Esophagus squamous epithelium (tissue), 5 donors: Measurements from ENCODE around the gene MYO18B. TPM values are rescaled to one million over a fixed set of nuclear protein-coding genes. Genes with fewer than 3 reads are reported as not detected.

Experiments used
- DNase-seq: peaks from one replicate; lab custom pipeline; 2025; lab: John Stamatoyannopoulos, UW
- H3K27ac ChIP-seq, 4 donors: fragments of 200-600 bp; sonication (generic); one replicate each; pipeline ENCODE4 v1.5.1; 2016 to 2019; ENCODE audit warnings: mild to moderate bottlenecking in 1 of 4
- H3K27me3 ChIP-seq, 4 donors: fragments of 200-600 bp; sonication (generic); 1 replicate in 3 of 4; 2 replicates in 1 of 4; pipeline versions ENCODE4 v1.5.1 to v1.6.0; 2017 to 2021; ENCODE audit warnings: antibody characterized with exemption in 1 of 4
- H3K36me3 ChIP-seq, 3 donors: fragments of 200-600 bp; sonication (generic); one replicate each; pipeline ENCODE4 v1.5.1; 2016 to 2019
- H3K4me1 ChIP-seq, 3 donors: fragments of 200-600 bp; sonication (generic); one replicate each; pipeline ENCODE4 v1.5.1; 2017 to 2019
- H3K4me3 ChIP-seq, 4 donors: fragments of 200-600 bp; sonication (generic); 1 replicate in 3 of 4; 2 replicates in 1 of 4; pipeline ENCODE4 v1.5.1; 2016 to 2019; ENCODE audit warnings: mild to moderate bottlenecking in 2 of 4, moderate library complexity in 1 of 4
- H3K9me3 ChIP-seq, 3 donors: fragments of 200-600 bp; sonication (generic); one replicate each; pipeline ENCODE4 v1.5.1; 2016 to 2019
- CTCF ChIP-seq, 6 experiments: fragments of 450-650 bp in 4 of 6; fragments of 200-600 bp in 2 of 6; sonication (generic) in 2 of 6; IDR thresholded peaks; one replicate each; pipeline ENCODE4 v1.5.1; 2016 to 2019; ENCODE audit warnings: antibody characterized with exemption in 6 of 6, mild to moderate bottlenecking in 4 of 6, moderate library complexity in 4 of 6
- POLR2A ChIP-seq, 4 donors: fragments of 450-650 bp; IDR thresholded peaks; one replicate each; pipeline ENCODE4 v1.6.1; 2017; ENCODE audit warnings: antibody characterized with exemption in 4 of 4, mild to moderate bottlenecking in 4 of 4, moderate library complexity in 3 of 4
- WGBS, 2 donors: methylation state at CpG; one replicate each; pipeline ENCODE4 v1.1.5; 2018; 5-methylcytosine and 5-hydroxymethylcytosine counted together
- intact Hi-C: fragments of 100-400 bp; cut with DNase I; formaldehyde crosslinking; loops from one replicate; pipeline ENCODE4 v1.15.0; 2022
- total RNA-seq, 4 donors: library from RNA; depleted of rRNA; stranded (reverse); fragments of >200 nt; gene quantifications; one replicate each; pipeline ENCODE4 v1.1.0, GENCODE V29; 2016
- donor health status: DM: yes; HTN: yes; CAD: no.

Gene MYO18B
- total RNA-seq, 4 donors from 2014 or later, result 0.06 to 2.5 (median 0.17) TPM

GRCh38 chr22:25698978-25699377 is 43.0 kb upstream of the MYO18B start:
- H3K27ac ChIP-seq, result no peak overlapping the region

GRCh38 chr22:25701056-25701780 is 40.8 kb upstream of the MYO18B start:
- intact Hi-C loops, result loop anchor here (5.0 kb wide), 1 partner anchor 239 kb away; no protein-coding TSS in a partner anchor
- H3K27me3 ChIP-seq, result no peaks in the 10 kb centered on the region
- WGBS, 2 donors, result 53 to 57% methylated on average over 12 to 13 of the region's 13 CpGs
- peaks cover 0 to 16% (median 0%) of the 10 kb centered on the region in 3 donors for H3K4me1 ChIP-seq
- no peak overlapping the region for H3K4me3 ChIP-seq
- DNase-seq, result no peak
- H3K36me3 ChIP-seq, result no peaks in the 10 kb centered on the region
- TF ChIP-seq POLR2A (IDR thresholded peaks at IDR 0.05) (no peak), CTCF (IDR thresholded peaks at IDR 0.05) (no peak)
- H3K9me3 ChIP-seq, result no peaks in the 10 kb centered on the region
- no peak overlapping the region for H3K27ac ChIP-seq

More at GRCh38 chr22:25698978-25699377, 43.0 kb upstream of the MYO18B start:
- intact Hi-C loops, result no loop called here
- no peak for DNase-seq
- 84 to 93% methylated on average over 6 of the region's 6 CpGs for WGBS, 2 donors
- Histone ChIP-seq H3K9me3 (no peaks in the 10 kb centered on the region), H3K36me3 (peaks cover 0 to 11% (median 0%) of the 10 kb centered on the region in 3 donors), H3K27me3 (no peaks in the 10 kb centered on the region), H3K4me1 (peaks cover 0 to 16% (median 0%) of the 10 kb centered on the region in 3 donors), H3K4me3 (no peak overlapping the region)
- TF ChIP-seq CTCF (IDR thresholded peaks at IDR 0.05), result no peak
- TF ChIP-seq POLR2A (IDR thresholded peaks at IDR 0.05), result no peak

- peaks cover 0 to 16% (median 0%) of the 10 kb centered on the region in 3 donors for H3K4me1 ChIP-seq
- no peak for TF ChIP-seq POLR2A (IDR thresholded peaks at IDR 0.05)
- peak in 4 of 6 experiments; percentile 30 to 56 (median 36) for TF ChIP-seq CTCF (IDR thresholded peaks at IDR 0.05)
- intact Hi-C loops, result loop anchor here (5.0 kb wide), 1 partner anchor 240 kb away; no protein-coding TSS in a partner anchor
- no peak overlapping the region for H3K4me3 ChIP-seq
- no peak overlapping the region for H3K27ac ChIP-seq
- H3K9me3 ChIP-seq, result no peaks in the 10 kb centered on the region
- H3K36me3 ChIP-seq, result no peaks in the 10 kb centered on the region
- DNase-seq, result no peak
- no peaks in the 10 kb centered on the region for H3K27me3 ChIP-seq
Measured at GRCh38 chr22:25702040-25702439, 39.9 kb upstream of the MYO18B start.

- no peak overlapping the region for H3K27ac ChIP-seq
- WGBS, 2 donors, result 38 to 65% methylated on average over 7 of the region's 7 CpGs
- H3K4me1 ChIP-seq, result peaks cover 0 to 16% (median 0%) of the 10 kb centered on the region in 3 donors
- no peak for DNase-seq
- no peak overlapping the region for H3K4me3 ChIP-seq
- no peaks in the 10 kb centered on the region for H3K9me3 ChIP-seq
- no peaks in the 10 kb centered on the region for H3K27me3 ChIP-seq
- no peak for TF ChIP-seq CTCF (IDR thresholded peaks at IDR 0.05)
- no peak for TF ChIP-seq POLR2A (IDR thresholded peaks at IDR 0.05)
- H3K36me3 ChIP-seq, result no peaks in the 10 kb centered on the region
- intact Hi-C loops, result loop anchor here (5.0 kb wide), 1 partner anchor 240 kb away; no protein-coding TSS in a partner anchor
Measured at GRCh38 chr22:25702571-25703167, 39.3 kb upstream of the MYO18B start.

GRCh38 chr22:25704701-25705100 is 37.3 kb upstream of the MYO18B start:
- H3K27ac ChIP-seq, result no peak overlapping the region
- no peaks in the 10 kb centered on the region for H3K27me3 ChIP-seq
- no peaks in the 10 kb centered on the region for H3K36me3 ChIP-seq
- 77 to 94% methylated on average over 2 of the region's 2 CpGs for WGBS, 2 donors
- peaks cover 0 to 16% (median 0%) of the 10 kb centered on the region in 3 donors for H3K4me1 ChIP-seq
- TF ChIP-seq CTCF (IDR thresholded peaks at IDR 0.05), result no peak
- no peak for TF ChIP-seq POLR2A (IDR thresholded peaks at IDR 0.05)
- intact Hi-C loops, result loop anchor here (5.0 kb wide), 1 partner anchor 242 kb away; no protein-coding TSS in a partner anchor
- no peak overlapping the region for H3K4me3 ChIP-seq
- DNase-seq, result no peak
- no peaks in the 10 kb centered on the region for H3K9me3 ChIP-seq
